ENCODE results near the gene SPAG7.

Gene SPAG7

GRCh38 chr17:4950075-4950745 is 17.4 kb downstream of the SPAG7 start:
- H3K36me3 ChIP-seq = peaks cover 13% of the 10 kb centered on the region
- H3K9me3 ChIP-seq = no peaks in the 10 kb centered on the region
- peak; percentile 79 for DNase-seq
- peak overlapping the region; percentile 56 for H3K4me3 ChIP-seq (ENCODE audit: low read depth, low read length)
- H3K27me3 ChIP-seq = no peaks in the 10 kb centered on the region
- TF ChIP-seq CTCF (IDR thresholded peaks at IDR 0.05; ENCODE audit: low read depth, low read length) = no peak
- H3K4me1 ChIP-seq = peaks cover 4% of the 10 kb centered on the region

DNA sequence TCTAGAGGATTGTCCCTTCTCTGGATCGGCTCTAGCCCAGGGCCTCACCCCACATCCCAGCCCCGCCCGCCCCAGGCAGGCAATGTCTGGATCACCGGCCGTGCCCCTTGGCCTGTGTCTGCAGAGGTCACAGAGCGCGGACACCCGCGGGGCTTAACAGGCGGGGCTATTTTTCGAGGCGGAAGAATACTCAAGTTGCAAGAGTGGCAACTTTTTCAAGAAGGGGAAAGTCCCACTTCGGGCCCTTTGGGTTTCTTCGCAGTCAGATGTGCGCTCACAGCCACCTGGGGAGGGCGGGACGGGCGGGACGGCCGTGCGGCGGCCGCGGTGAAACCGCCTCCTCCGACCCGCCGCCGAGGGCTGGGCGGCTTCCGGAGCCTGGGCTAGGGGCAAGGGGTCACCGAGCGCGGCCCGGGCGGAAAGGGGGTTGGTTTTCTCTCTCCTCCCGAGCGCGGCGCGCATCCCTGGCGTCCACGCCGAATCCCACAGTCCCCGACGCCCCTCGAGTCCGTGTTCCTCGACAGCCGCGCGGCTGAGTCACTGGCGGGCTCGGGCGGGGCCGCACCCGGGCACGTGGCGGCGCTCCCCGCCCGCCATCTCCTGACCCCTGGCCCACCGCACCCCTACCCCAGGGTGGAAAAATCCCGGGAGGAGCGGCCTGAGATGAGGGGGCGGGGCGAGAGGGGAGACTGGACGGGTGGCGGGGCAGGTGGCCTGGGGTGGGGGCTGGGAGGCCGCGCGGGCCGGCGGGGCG is 18.1 kb downstream of the SPAG7 start:
- TF ChIP-seq CTCF (IDR thresholded peaks at IDR 0.05; ENCODE audit: low read depth, low read length) = no peak
- Histone ChIP-seq H3K9me3 (no peaks in the 10 kb centered on the region), H3K27me3 (no peaks in the 10 kb centered on the region), H3K4me1 (peaks cover 4% of the 10 kb centered on the region), H3K36me3 (peaks cover 21% of the 10 kb centered on the region), H3K4me3 (ENCODE audit: low read depth, low read length) (peak overlapping the region; percentile 77)
- peak; percentile 75 for DNase-seq

- Histone ChIP-seq H3K9me3 (no peaks in the 10 kb centered on the region), H3K27me3 (no peaks in the 10 kb centered on the region), H3K36me3 (peaks cover 24% of the 10 kb centered on the region), H3K4me1 (peaks cover 4% of the 10 kb centered on the region), H3K4me3 (ENCODE audit: low read depth, low read length) (peak overlapping the region; percentile 77)
- no peak for TF ChIP-seq CTCF (IDR thresholded peaks at IDR 0.05; ENCODE audit: low read depth, low read length)
- DNase-seq = peak; percentile 76
These were observed 18.7 kb downstream of the SPAG7 start for GRCh38 chr17:4948931-4949320.

- Histone ChIP-seq H3K36me3 (peaks cover 24% of the 10 kb centered on the region), H3K4me1 (peaks cover 4% of the 10 kb centered on the region), H3K27me3 (no peaks in the 10 kb centered on the region), H3K4me3 (ENCODE audit: low read depth, low read length) (peak within 1 kb of the TSS; percentile 77), H3K9me3 (no peaks in the 10 kb centered on the region)
- DNase-seq = peak; percentile 80
- no peak for TF ChIP-seq CTCF (IDR thresholded peaks at IDR 0.05; ENCODE audit: low read depth, low read length)
These were observed 19.3 kb downstream of the SPAG7 start, which contains the start of gene PFN1 for GRCh38 chr17:4948166-4948930. Gene PFN1, minus strand, starts transcription at chr17:4948530. Its CDS starts 136 bp downstream, at chr17:4948394.

DNA sequence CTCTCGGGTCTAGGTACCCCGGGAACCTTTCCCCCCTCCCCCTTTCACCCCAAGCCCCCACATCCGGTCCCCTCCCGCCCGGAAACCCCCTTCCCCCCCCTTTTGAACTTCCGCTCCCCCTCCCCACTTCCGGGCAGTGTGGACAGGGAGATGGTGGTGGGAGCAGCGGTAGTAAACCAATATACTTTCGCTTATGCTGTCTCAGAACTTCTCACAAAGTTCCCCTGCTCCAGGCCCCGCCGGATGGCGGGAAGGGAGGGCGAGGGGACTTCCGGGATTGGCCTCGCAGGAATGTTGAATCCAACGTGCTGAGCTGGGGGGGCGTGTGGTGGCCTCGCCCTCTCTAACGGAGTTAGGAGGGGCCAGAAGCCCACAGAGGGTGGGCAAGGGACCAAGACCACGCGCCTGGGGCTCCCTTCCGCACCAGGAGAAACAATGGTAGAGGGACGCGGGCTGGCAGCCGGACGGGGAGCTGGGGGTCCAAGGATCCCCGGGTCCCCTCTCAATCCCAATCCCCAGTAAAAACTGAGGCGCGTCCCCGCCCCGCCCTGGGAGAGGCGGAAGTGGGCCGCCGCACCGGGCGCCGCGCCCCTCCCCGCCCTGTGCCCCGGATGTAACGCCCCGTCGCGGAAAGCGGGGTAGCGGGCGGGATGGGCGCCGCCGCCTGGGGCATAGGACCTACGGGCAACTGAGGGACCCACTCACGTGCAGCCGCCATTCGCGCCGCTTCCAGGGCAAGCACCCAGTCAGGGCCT is 20.0 kb downstream of the SPAG7 start:
- Histone ChIP-seq H3K9me3 (no peaks in the 10 kb centered on the region), H3K36me3 (peaks cover 24% of the 10 kb centered on the region), H3K4me3 (ENCODE audit: low read depth, low read length) (peak overlapping the region; percentile 77), H3K27me3 (no peaks in the 10 kb centered on the region), H3K4me1 (peaks cover 4% of the 10 kb centered on the region)
- peak; percentile 37 for DNase-seq
- TF ChIP-seq CTCF (IDR thresholded peaks at IDR 0.05; ENCODE audit: low read depth, low read length) = no peak
